Esophagus muscularis mucosa (tissue), 4 donors: Measurements from ENCODE around the gene SCARB2.

Experiments used
- EP300 ChIP-seq: sonication (generic); formaldehyde crosslinking; IDR thresholded peaks from one replicate; pipeline ENCODE4 v1.6.1; 2017; ENCODE audit warnings: antibody characterized with exemption
- POLR2A ChIP-seq: fragments of 450-650 bp; IDR thresholded peaks from one replicate; pipeline ENCODE4 v1.6.1; 2017; ENCODE audit warnings: antibody characterized with exemption, moderate library complexity, mild to moderate bottlenecking, low read depth
- POLR2AphosphoS5 ChIP-seq, 2 donors: sonication (generic); formaldehyde crosslinking; IDR thresholded peaks; one replicate each; pipeline ENCODE4 v1.6.1; 2017; ENCODE audit warnings: antibody characterized with exemption in 2 of 2
- TF ChIP-seq, protein P1 (sequence below), 3 experiments: fragments of 200-600 bp in 2 of 3; fragments of 450-650 bp in 1 of 3; sonication (generic) in 2 of 3; IDR thresholded peaks; one replicate each; pipeline ENCODE4 v1.5.1; 2017 to 2019; ENCODE audit warnings: antibody characterized with exemption in 3 of 3, mild to moderate bottlenecking in 2 of 3, moderate library complexity in 1 of 3

- TF ChIP-seq, protein P1, sequence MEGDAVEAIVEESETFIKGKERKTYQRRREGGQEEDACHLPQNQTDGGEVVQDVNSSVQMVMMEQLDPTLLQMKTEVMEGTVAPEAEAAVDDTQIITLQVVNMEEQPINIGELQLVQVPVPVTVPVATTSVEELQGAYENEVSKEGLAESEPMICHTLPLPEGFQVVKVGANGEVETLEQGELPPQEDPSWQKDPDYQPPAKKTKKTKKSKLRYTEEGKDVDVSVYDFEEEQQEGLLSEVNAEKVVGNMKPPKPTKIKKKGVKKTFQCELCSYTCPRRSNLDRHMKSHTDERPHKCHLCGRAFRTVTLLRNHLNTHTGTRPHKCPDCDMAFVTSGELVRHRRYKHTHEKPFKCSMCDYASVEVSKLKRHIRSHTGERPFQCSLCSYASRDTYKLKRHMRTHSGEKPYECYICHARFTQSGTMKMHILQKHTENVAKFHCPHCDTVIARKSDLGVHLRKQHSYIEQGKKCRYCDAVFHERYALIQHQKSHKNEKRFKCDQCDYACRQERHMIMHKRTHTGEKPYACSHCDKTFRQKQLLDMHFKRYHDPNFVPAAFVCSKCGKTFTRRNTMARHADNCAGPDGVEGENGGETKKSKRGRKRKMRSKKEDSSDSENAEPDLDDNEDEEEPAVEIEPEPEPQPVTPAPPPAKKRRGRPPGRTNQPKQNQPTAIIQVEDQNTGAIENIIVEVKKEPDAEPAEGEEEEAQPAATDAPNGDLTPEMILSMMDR (IDR thresholded peaks at IDR 0.05) = no peak
- no peak for TF ChIP-seq POLR2AphosphoS5 (IDR thresholded peaks at IDR 0.05)
- TF ChIP-seq EP300 = no peak
- TF ChIP-seq POLR2A = no peak
Observed at GRCh38 chr4:76156635-76157034, 57.0 kb downstream of the SCARB2 start.
